SK-N-SH (cell line): Measurements from ENCODE around the gene TIAM1. TPM values are rescaled to one million over a fixed set of nuclear protein-coding genes. Genes with fewer than 3 reads are reported as not detected.

ENCODE experiments used
- CTCF ChIA-PET: fragments of 300-600, 350-600 bp; formaldehyde crosslinking; extraction: SDS; loops from one replicate; lab custom pipeline; 2021; lab: Yijun Ruan, JAX
- POLR2A ChIA-PET: fragments of 350-600 bp; sonication (Branson Sonifier 250); formaldehyde crosslinking; extraction: SDS; loops from one replicate; lab custom pipeline; 2020; ENCODE audit warnings: antibody characterized with exemption, inconsistent platforms; lab: Yijun Ruan, JAX
- DNase-seq: peaks from one replicate; pipeline ENCODE4 v3.0.0; 2012
- H2AFZ ChIP-seq: fragments of 200-600 bp; sonication (generic); 2 replicates; pipeline ENCODE4 v1.8.1; 2016; ENCODE audit warnings: antibody characterized with exemption, mild to moderate bottlenecking, low read depth
- H3F3A ChIP-seq: fragments of 200-600 bp; sonication (generic); replicated peaks from 2 replicates; pipeline ENCODE3; 2016; ENCODE audit warnings: antibody characterized with exemption, mild to moderate bottlenecking; ENCODE audit not compliant: insufficient read depth
- H3K27ac ChIP-seq, 2 experiments: fragments of 200-500 bp in 1 of 2; fragments of 200-600 bp in 1 of 2; sonication (Bioruptor generic) in 1 of 2; sonication (generic), shearing (Covaris generic) in 1 of 2; 2 replicates each; pipeline versions ENCODE4 v1.5.1 to v1.6.1; 2014 to 2016; ENCODE audit warnings: low read depth in 2 of 2, inconsistent platforms in 1 of 2, low read length in 1 of 2, mild to moderate bottlenecking in 1 of 2, mixed read lengths in 1 of 2
- H3K27me3 ChIP-seq: fragments of 200-600 bp; sonication (generic), shearing (Covaris generic); 2 replicates; pipeline ENCODE4 v1.6.1; 2016; ENCODE audit warnings: mixed run types; ENCODE audit not compliant: insufficient read depth
- H3K36me3 ChIP-seq, 2 experiments: fragments of 200-500 bp in 1 of 2; fragments of 200-600 bp in 1 of 2; sonication (Bioruptor generic) in 1 of 2; sonication (generic) in 1 of 2; replicated peaks in 1 of 2; 2 replicates each; pipeline versions ENCODE3 to v1.5.1; 2014 to 2016; ENCODE audit warnings: low read length in 1 of 2, mild to moderate bottlenecking in 1 of 2; ENCODE audit not compliant: insufficient read depth in 2 of 2, control insufficient read depth in 1 of 2
- H3K4me1 ChIP-seq, 2 experiments: fragments of 200-500 bp in 1 of 2; fragments of 200-600 bp in 1 of 2; sonication (Bioruptor generic) in 1 of 2; sonication (generic), shearing (Covaris generic) in 1 of 2; 2 replicates each; pipeline versions ENCODE4 v1.5.1 to v1.6.1; 2014 to 2016; ENCODE audit warnings: low read depth in 1 of 2, low read length in 1 of 2, mixed run types in 1 of 2; ENCODE audit not compliant: insufficient read depth in 2 of 2, control insufficient read depth in 1 of 2
- H3K4me2 ChIP-seq: fragments of 200-600 bp; sonication (generic), shearing (Covaris generic); 2 replicates; pipeline ENCODE4 v1.6.1; 2017; ENCODE audit warnings: mixed run types
- H3K4me3 ChIP-seq, 2 experiments: fragments of 200-500 bp in 1 of 2; fragments of 200-600 bp in 1 of 2; sonication (Bioruptor generic) in 1 of 2; sonication (generic), shearing (Covaris generic) in 1 of 2; 2 replicates each; pipeline versions ENCODE4 v1.5.1 to v1.8.1; 2014 to 2016; ENCODE audit warnings: low read depth in 2 of 2, inconsistent platforms in 1 of 2, low read length in 1 of 2, mild to moderate bottlenecking in 1 of 2, mixed read lengths in 1 of 2, moderate library complexity in 1 of 2
- H3K79me2 ChIP-seq: fragments of 200-600 bp; sonication (generic); 2 replicates; pipeline ENCODE4 v1.8.1; 2017; ENCODE audit warnings: mild to moderate bottlenecking; ENCODE audit not compliant: insufficient read depth
- H3K9ac ChIP-seq: fragments of 200-600 bp; sonication (generic); 2 replicates; pipeline ENCODE4 v1.6.1; 2017; ENCODE audit warnings: mixed run types
- H3K9me2 ChIP-seq: fragments of 200-600 bp; sonication (generic); 2 replicates; pipeline ENCODE4 v1.6.1; 2017; ENCODE audit warnings: mixed run types
- H3K9me3 ChIP-seq: fragments of 200-600 bp; sonication (generic); 2 replicates; pipeline ENCODE4 v1.6.1; 2017; ENCODE audit warnings: mixed run types, mild to moderate bottlenecking, moderate library complexity
- H4K20me1 ChIP-seq: fragments of 200-600 bp; sonication (generic); 2 replicates; pipeline ENCODE4 v1.6.1; 2017; ENCODE audit warnings: mild to moderate bottlenecking, mixed run types; ENCODE audit not compliant: insufficient read depth
- EZH2phosphoT487 ChIP-seq: fragments of 200-600 bp; sonication (generic); IDR thresholded peaks from 2 replicates; pipeline ENCODE4 v1.6.1; 2017; ENCODE audit warnings: low read depth, mixed run types, mild to moderate bottlenecking, antibody characterized with exemption, moderate library complexity, borderline replicate concordance
- FOXM1 ChIP-seq: IDR thresholded peaks from 2 replicates; pipeline ENCODE4 v1.4.0; 2012; ENCODE audit warnings: low read depth, mild to moderate bottlenecking
- GABPA ChIP-seq: IDR thresholded peaks from 2 replicates; pipeline ENCODE4 v1.4.0; 2012; ENCODE audit warnings: low read depth, mild to moderate bottlenecking
- GATA2 ChIP-seq: sonication (generic); formaldehyde crosslinking; IDR thresholded peaks from 2 replicates; pipeline ENCODE4 v1.5.0; 2020; ENCODE audit warnings: mild to moderate bottlenecking, missing genetic modification reagents
- JUND ChIP-seq: IDR thresholded peaks from 2 replicates; pipeline ENCODE4 v1.4.0; 2012
- NFIC ChIP-seq: IDR thresholded peaks from 2 replicates; pipeline ENCODE4 v1.4.0; 2012; ENCODE audit warnings: borderline replicate concordance
- RAD21 ChIP-seq: IDR thresholded peaks from 2 replicates; pipeline ENCODE4 v1.6.1; 2012; ENCODE audit warnings: mild to moderate bottlenecking, low read length
- RFX5 ChIP-seq: IDR thresholded peaks from 2 replicates; pipeline ENCODE4 v1.6.1; 2012; ENCODE audit warnings: mild to moderate bottlenecking, improper control_type of control experiment, low read length
- RXRA ChIP-seq: IDR thresholded peaks from 2 replicates; pipeline ENCODE4 v1.4.0; 2012; ENCODE audit warnings: low read depth, mild to moderate bottlenecking, borderline replicate concordance
- WGBS: methylation state at CpG from one replicate; pipeline ENCODE4 v1.1.6; 2017; ENCODE audit warnings: low lambda C conversion rate; 5-methylcytosine and 5-hydroxymethylcytosine counted together
- polyA plus RNA-seq, 3 experiments: library from polyadenylated mRNA; depleted of rRNA; stranded (reverse); fragments of >200 nt; gene quantifications; 2 replicates each; pipeline ENCODE4 v1.2.3, GENCODE V29; 2012
- TF ChIP-seq, protein P1 (sequence below): fragments of 200-600 bp; sonication (generic); IDR thresholded peaks from 2 replicates; pipeline ENCODE4 v1.6.1; 2017; ENCODE audit warnings: antibody characterized with exemption, mild to moderate bottlenecking, moderate library complexity
- TF ChIP-seq, protein P2 (sequence below): IDR thresholded peaks from 2 replicates; pipeline ENCODE4 v1.6.1; 2012; ENCODE audit warnings: mild to moderate bottlenecking, low read depth, low read length, moderate library complexity
- TF ChIP-seq, protein P3 (sequence below): fragments of 150-350 bp; IDR thresholded peaks from 2 replicates; pipeline ENCODE4 v1.6.1; 2017; ENCODE audit warnings: antibody characterized with exemption, low read length, low read depth, borderline replicate concordance

TIAM1 gene
- polyA plus RNA-seq, 1 of the 3 experiments (the other 2 are of a cell fraction): 1.7 TPM

DNA sequence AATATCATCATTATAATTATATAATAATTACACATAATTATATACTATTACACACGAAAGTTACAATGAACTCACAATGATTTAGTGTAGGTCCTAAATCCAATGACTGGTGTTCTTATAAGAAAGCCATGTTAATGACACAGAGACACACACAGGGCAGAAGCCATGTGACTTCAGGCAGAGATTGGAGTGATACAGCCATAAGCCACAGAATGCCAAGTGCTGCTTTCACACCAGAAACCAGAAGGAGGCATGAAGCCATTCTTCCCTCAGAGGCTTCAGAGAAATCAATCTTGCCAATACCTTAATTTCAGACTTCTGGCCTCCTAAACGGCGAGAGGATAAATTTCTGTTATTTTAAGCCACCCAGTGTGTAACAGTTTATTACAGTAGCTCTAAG, 158.4 kb downstream of the TIAM1 start:
- CTCF ChIA-PET: interaction anchor here (1.0 to 7.8 kb wide), 6 partner anchors 13 to 468 kb away, joined by 3 to 139 read pairs (median 4); no protein-coding TSS in a partner anchor
- no peak for DNase-seq

DNA sequence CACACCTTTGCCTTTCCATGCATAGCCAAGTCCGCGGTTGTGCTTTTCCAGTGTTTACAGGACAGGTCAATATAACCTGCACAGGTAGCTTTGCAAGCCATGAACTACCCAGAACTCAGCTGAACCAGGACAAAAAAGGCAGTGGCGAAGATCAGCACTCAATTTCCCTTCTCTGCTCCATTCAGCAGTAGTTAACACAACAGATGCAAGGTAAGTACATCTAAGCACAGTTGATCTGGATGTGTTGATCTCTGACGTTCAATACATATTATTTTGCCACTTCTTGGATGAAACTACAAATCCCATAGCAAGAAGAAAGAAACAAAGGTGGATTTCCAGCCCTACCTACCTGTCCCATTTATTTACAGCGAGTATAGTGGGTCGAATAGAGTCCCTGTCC, 159.2 kb downstream of the TIAM1 start:
- Histone ChIP-seq H3K4me2 (no peak overlapping the region), H3F3A (no peaks in the 10 kb centered on the region), H3K4me1 (peaks cover 0 to 8% of the 10 kb centered on the region in 2 experiments; a peak in 1 of 4 replicates), H3K9ac (no peak overlapping the region), H3K79me2 (no peaks in the 10 kb centered on the region), H2AFZ (no peak overlapping the region), H3K27me3 (no peaks in the 10 kb centered on the region), H3K4me3 (no peak overlapping the region), H3K9me2 (no peaks in the 10 kb centered on the region), H3K9me3 (no peaks in the 10 kb centered on the region), H4K20me1 (no peaks in the 10 kb centered on the region), H3K36me3 (no peaks in the 10 kb centered on the region), H3K27ac (peak overlapping the region in 1 of 2 experiments; percentile 35; a peak in 1 of 4 replicates)
- no peak for DNase-seq
- 71% methylated on average over 6 of the region's 6 CpGs for WGBS
- POLR2A ChIA-PET: no interaction called here
- TF ChIP-seq RFX5 (no peak), RAD21 (no peak), NFIC (no peak), GABPA (no peak), JUND (no peak)
- TF ChIP-seq, protein P1, sequence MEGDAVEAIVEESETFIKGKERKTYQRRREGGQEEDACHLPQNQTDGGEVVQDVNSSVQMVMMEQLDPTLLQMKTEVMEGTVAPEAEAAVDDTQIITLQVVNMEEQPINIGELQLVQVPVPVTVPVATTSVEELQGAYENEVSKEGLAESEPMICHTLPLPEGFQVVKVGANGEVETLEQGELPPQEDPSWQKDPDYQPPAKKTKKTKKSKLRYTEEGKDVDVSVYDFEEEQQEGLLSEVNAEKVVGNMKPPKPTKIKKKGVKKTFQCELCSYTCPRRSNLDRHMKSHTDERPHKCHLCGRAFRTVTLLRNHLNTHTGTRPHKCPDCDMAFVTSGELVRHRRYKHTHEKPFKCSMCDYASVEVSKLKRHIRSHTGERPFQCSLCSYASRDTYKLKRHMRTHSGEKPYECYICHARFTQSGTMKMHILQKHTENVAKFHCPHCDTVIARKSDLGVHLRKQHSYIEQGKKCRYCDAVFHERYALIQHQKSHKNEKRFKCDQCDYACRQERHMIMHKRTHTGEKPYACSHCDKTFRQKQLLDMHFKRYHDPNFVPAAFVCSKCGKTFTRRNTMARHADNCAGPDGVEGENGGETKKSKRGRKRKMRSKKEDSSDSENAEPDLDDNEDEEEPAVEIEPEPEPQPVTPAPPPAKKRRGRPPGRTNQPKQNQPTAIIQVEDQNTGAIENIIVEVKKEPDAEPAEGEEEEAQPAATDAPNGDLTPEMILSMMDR: no peak
- TF ChIP-seq, protein P2, sequence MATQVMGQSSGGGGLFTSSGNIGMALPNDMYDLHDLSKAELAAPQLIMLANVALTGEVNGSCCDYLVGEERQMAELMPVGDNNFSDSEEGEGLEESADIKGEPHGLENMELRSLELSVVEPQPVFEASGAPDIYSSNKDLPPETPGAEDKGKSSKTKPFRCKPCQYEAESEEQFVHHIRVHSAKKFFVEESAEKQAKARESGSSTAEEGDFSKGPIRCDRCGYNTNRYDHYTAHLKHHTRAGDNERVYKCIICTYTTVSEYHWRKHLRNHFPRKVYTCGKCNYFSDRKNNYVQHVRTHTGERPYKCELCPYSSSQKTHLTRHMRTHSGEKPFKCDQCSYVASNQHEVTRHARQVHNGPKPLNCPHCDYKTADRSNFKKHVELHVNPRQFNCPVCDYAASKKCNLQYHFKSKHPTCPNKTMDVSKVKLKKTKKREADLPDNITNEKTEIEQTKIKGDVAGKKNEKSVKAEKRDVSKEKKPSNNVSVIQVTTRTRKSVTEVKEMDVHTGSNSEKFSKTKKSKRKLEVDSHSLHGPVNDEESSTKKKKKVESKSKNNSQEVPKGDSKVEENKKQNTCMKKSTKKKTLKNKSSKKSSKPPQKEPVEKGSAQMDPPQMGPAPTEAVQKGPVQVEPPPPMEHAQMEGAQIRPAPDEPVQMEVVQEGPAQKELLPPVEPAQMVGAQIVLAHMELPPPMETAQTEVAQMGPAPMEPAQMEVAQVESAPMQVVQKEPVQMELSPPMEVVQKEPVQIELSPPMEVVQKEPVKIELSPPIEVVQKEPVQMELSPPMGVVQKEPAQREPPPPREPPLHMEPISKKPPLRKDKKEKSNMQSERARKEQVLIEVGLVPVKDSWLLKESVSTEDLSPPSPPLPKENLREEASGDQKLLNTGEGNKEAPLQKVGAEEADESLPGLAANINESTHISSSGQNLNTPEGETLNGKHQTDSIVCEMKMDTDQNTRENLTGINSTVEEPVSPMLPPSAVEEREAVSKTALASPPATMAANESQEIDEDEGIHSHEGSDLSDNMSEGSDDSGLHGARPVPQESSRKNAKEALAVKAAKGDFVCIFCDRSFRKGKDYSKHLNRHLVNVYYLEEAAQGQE: no peak
- CTCF ChIA-PET: interaction anchor here (0.6 to 7.8 kb wide), 5 partner anchors 12 to 84 kb away, joined by 3 to 139 read pairs (median 4); no protein-coding TSS in a partner anchor

More for the DNA sequence above, 158.4 kb downstream of the TIAM1 start:
- no peaks in the 10 kb centered on the region for H3K9me3 ChIP-seq
- no peaks in the 10 kb centered on the region for H3K9me2 ChIP-seq
- no peak overlapping the region for H3K4me3 ChIP-seq
- H2AFZ ChIP-seq: no peak overlapping the region
- H3K4me1 ChIP-seq: peaks cover 0 to 8% of the 10 kb centered on the region in 2 experiments; a peak in 1 of 4 replicates
- H3K9ac ChIP-seq: no peak overlapping the region
- no peaks in the 10 kb centered on the region for H3K27me3 ChIP-seq
- H3K79me2 ChIP-seq: no peaks in the 10 kb centered on the region
- H3F3A ChIP-seq: no peaks in the 10 kb centered on the region
- H4K20me1 ChIP-seq: no peaks in the 10 kb centered on the region
- POLR2A ChIA-PET: no interaction called here
- H3K36me3 ChIP-seq: no peaks in the 10 kb centered on the region
- no peak overlapping the region for H3K4me2 ChIP-seq
- no peak overlapping the region for H3K27ac ChIP-seq
- TF ChIP-seq, protein P3, sequence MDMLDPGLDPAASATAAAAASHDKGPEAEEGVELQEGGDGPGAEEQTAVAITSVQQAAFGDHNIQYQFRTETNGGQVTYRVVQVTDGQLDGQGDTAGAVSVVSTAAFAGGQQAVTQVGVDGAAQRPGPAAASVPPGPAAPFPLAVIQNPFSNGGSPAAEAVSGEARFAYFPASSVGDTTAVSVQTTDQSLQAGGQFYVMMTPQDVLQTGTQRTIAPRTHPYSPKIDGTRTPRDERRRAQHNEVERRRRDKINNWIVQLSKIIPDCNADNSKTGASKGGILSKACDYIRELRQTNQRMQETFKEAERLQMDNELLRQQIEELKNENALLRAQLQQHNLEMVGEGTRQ: no peak; the same call in 1 of the 2 replicates
- TF ChIP-seq FOXM1 (no peak), GATA2 (CRISPR knock-in tag) (peak; percentile 56), RXRA (no peak), EZH2phosphoT487 (no peak)
- WGBS: 70% methylated on average over 3 of the region's 3 CpGs
